Measurements from ENCODE around the gene IFIT1. TPM values are rescaled to one million over a fixed set of nuclear protein-coding genes. Genes with fewer than 3 reads are reported as not detected.

Gene IFIT1, protein sequence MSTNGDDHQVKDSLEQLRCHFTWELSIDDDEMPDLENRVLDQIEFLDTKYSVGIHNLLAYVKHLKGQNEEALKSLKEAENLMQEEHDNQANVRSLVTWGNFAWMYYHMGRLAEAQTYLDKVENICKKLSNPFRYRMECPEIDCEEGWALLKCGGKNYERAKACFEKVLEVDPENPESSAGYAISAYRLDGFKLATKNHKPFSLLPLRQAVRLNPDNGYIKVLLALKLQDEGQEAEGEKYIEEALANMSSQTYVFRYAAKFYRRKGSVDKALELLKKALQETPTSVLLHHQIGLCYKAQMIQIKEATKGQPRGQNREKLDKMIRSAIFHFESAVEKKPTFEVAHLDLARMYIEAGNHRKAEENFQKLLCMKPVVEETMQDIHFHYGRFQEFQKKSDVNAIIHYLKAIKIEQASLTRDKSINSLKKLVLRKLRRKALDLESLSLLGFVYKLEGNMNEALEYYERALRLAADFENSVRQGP
- 71.8 TPM for total RNA-seq
- long read RNA-seq, transcript IFIT1-201 (2 exons, 1,880 nt): major isoform, 84 of 97 reads
- long read RNA-seq, partial matches to known transcripts: 0 of 97 reads
- long read RNA-seq, other reads (novel, unspliced or antisense): 13 of 97 reads

DNA sequence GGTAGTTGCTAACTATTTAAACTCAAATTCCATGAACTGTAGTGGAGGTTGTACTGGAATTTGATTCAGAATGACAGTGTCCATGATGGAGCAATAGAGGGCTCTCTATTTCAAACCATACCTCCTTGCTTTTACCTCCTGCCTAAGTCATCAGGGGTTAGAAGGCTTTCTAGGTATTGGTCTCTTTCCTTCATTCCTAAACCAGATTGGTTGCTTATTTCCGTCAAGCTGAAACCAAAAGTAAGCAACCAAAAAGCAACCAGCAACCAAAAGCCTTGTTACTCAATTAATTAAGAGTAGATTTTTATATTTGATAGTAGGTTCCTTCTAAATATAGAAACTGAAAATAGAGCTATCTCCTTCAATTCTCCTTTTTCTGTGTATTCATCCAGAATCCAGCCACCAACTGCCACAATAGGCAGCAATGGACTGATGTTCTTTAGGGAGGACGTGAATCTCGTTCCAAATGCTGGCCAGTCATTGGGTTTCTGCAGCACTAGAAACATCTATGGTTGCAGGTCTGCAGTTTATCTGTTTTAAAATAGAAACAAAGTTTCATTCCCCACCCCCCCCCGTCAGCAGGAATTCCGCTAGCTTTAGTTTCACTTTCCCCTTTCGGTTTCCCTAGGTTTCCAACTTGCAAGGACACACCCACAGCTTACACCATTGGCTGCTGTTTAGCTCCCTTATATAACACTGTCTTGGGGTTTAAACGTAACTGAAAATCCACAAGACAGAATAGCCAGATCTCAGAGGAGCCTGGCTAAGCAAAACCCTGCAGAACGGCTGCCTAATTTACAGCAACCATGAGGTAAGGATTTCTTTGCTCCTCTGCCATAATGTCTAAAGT is at the start of gene IFIT1:
Gene IFIT1 (plus strand): TSS at position 717 of the 850 bp plus-strand sequence. CDS start 90 bp downstream, at position 807.
- peak; percentile 95 to 98 for ATAC-seq
- intact Hi-C loops (cut with DNase I): no loop called here
- H3K4me3 ChIP-seq: peak within 1 kb of the TSS; percentile 66
- H3K27ac ChIP-seq: peak within 1 kb of the TSS; percentile 84
- H3K36me3 ChIP-seq: no peaks in the 10 kb centered on the region
- DNase-seq: no peak
- H3K9me3 ChIP-seq: no peaks in the 10 kb centered on the region
- no peaks in the 10 kb centered on the region for H3K27me3 ChIP-seq (ENCODE audit: low read depth)
- H3K4me1 ChIP-seq: peaks cover 41% of the 10 kb centered on the region
- TF ChIP-seq, protein P1, sequence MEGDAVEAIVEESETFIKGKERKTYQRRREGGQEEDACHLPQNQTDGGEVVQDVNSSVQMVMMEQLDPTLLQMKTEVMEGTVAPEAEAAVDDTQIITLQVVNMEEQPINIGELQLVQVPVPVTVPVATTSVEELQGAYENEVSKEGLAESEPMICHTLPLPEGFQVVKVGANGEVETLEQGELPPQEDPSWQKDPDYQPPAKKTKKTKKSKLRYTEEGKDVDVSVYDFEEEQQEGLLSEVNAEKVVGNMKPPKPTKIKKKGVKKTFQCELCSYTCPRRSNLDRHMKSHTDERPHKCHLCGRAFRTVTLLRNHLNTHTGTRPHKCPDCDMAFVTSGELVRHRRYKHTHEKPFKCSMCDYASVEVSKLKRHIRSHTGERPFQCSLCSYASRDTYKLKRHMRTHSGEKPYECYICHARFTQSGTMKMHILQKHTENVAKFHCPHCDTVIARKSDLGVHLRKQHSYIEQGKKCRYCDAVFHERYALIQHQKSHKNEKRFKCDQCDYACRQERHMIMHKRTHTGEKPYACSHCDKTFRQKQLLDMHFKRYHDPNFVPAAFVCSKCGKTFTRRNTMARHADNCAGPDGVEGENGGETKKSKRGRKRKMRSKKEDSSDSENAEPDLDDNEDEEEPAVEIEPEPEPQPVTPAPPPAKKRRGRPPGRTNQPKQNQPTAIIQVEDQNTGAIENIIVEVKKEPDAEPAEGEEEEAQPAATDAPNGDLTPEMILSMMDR (IDR thresholded peaks at IDR 0.05): no peak

DNA sequence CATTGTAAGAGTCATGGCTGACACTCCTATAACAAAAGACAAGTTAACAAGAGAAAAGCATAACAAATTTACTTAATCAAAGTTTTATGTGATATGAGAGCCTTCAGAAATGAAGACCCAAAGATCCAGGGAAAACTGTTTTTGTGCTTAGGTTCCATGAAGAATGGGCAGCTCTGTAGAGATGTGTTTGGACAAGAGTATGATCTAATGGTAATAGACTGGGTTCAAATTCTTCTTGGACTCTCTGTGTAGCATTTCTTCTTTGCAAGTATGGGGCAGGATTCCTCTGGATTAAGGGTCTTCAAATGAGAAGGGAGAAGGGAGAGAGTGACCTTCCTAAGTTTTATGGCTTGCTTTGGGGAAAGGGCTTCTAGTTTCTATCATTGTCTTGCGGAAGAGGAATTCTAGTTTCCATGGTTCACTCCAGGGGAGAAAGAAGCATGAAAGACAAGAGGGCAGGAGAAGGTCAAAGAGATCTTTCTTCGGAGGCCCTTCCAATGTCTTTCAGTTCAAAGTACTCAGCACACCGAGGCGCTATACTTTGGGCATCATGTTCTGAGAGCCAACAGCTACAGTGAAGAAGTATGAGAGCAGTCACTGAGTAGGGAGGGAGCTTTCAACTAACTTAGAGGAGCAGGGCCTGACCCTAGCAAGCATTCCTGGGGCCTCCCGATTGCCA is 49.2 kb upstream of the IFIT1 start:
- TF ChIP-seq, protein P1 (IDR thresholded peaks at IDR 0.05): no peak
- no peak for ATAC-seq
- Histone ChIP-seq H3K4me3 (no peak overlapping the region), H3K36me3 (peaks cover 31% of the 10 kb centered on the region), H3K4me1 (peaks cover 32% of the 10 kb centered on the region), H3K9me3 (no peaks in the 10 kb centered on the region), H3K27ac (no peak overlapping the region), H3K27me3 (ENCODE audit: low read depth) (no peaks in the 10 kb centered on the region)
- intact Hi-C loops (cut with DNase I): no loop called here
- no peak for DNase-seq

DNA sequence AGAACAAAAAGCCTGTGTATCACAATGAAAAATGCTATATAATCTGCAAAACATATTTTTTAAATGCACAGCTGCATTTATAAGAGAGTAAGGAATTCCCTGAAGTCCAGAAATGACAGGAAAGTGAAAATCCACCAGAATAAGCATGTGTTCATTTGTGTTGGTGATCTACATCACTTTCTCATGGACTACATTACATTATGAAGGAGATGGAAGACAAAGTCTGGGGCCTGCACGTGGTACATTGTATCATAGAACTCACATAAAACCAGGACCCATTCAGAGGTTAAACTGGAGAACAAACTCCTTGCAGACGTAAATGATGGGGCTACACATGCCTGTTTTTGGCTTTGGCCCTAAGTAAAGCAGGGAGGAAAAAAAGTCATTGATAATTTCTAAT is 48.3 kb upstream of the IFIT1 start:
- Histone ChIP-seq H3K4me1 (peaks cover 42% of the 10 kb centered on the region), H3K36me3 (peaks cover 22% of the 10 kb centered on the region), H3K27ac (no peak overlapping the region), H3K9me3 (no peaks in the 10 kb centered on the region), H3K4me3 (no peak overlapping the region), H3K27me3 (ENCODE audit: low read depth) (no peaks in the 10 kb centered on the region)
- intact Hi-C loops (cut with DNase I): no loop called here
- ATAC-seq (no peak), DNase-seq (no peak)
- TF ChIP-seq, protein P1 (IDR thresholded peaks at IDR 0.05): no peak

DNA sequence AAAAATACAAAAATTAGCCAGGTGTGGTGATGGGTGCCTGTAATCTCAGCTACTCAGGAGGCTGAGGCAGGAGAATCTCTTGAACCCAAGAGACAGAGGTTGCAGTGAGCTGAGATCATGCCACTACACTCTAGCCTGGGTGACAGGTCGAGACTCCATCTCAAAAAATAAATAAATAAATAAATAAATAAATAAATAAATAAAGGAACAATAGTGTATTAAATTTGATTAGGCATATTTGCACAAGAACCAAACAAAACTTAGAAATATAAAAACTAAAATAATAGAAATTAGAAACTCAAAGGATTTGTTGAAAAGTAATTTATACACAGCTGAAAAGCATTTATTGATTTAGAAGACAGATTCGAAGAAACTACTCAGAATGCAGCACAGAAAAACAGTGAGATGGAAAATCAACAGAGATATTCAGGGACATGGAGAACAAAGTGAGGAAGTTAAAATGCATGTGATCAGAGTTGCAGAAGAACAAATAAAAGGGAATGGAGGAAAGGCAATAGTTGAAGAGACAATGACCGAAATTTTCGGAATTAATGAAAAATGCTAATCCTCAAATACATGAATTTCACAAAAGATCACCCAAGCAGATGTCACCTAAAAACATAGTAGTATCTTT is 46.9 kb upstream of the IFIT1 start:
- intact Hi-C loops (cut with DNase I): no loop called here
- TF ChIP-seq, protein P1 (IDR thresholded peaks at IDR 0.05): no peak
- H3K4me3 ChIP-seq: no peak overlapping the region
- no peaks in the 10 kb centered on the region for H3K27me3 ChIP-seq (ENCODE audit: low read depth)
- no peaks in the 10 kb centered on the region for H3K9me3 ChIP-seq
- peaks cover 8% of the 10 kb centered on the region for H3K36me3 ChIP-seq
- H3K27ac ChIP-seq: peak overlapping the region; percentile 9
- H3K4me1 ChIP-seq: peaks cover 47% of the 10 kb centered on the region
- DNase-seq (no peak), ATAC-seq (no peak)
